ENCODE data around the gene CDH16. TPM values are rescaled to one million over a fixed set of nuclear protein-coding genes. Genes with fewer than 3 reads are reported as not detected.
"Not testable (repeated sequence)": the region's sequence is repeated elsewhere in the genome, so short reads cannot be mapped to it uniquely, and the experiment has no call there.

The CDH16 gene
- total and polyA plus RNA-seq, 7 donors, result 0.53 to 3.3 (median 0.75) TPM; not detected in 2

- WGBS, 3 donors, result 85 to 89% (median 88%) methylated on average over 10 of the region's 10 CpGs
Measured at GRCh38 chr16:66937725-66938337, 19.1 kb upstream of the CDH16 start.

DNA sequence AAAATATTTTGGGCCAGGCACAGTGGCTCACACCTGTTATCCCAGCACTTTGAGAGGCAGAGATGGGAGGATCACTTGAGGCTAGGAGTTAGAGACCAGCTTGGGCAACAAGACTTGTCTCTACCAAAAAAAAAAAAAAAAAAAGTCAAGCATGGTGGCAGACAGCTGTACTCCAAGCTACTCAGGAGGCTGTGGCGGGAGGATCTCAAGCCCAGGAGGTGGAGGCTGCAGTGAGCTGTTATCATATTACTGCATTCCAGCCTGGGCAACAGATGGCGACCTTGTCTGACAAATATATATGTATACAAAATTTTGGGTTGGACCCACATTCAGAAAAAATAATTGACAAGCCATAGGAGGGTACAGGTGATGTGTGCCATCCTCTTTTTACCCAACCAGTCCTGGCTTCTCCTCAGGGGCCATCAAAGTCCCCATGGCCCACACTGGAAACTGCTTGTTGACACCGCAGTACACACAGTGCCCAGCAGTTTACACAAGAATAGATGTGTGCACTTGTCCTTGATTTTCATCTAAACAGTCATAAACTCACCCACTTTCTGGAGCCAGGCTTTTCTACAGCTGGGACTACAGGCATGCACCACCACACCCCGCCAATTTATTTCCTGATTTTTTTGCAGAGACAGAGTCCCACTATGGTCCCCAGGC, 18.3 kb upstream of the CDH16 start:
- Histone ChIP-seq H3K27ac (peak overlapping the region; percentile 91), H3K27me3 (ENCODE audit: insufficient read depth in 3 of 3, low read length in 2 of 3) (no peaks in the 10 kb centered on the region), H3K4me1 (peaks cover 26% of the 10 kb centered on the region), H3K9me3 (no peaks in the 10 kb centered on the region), H3K36me3 (ENCODE audit: insufficient read depth in 1 of 2, low read depth in 1 of 2) (peaks cover 0 to 67% of the 10 kb centered on the region in 2 donors), H3K4me3 (peak overlapping the region; percentile 91)
- no peak for ATAC-seq
- TF ChIP-seq, protein P1, sequence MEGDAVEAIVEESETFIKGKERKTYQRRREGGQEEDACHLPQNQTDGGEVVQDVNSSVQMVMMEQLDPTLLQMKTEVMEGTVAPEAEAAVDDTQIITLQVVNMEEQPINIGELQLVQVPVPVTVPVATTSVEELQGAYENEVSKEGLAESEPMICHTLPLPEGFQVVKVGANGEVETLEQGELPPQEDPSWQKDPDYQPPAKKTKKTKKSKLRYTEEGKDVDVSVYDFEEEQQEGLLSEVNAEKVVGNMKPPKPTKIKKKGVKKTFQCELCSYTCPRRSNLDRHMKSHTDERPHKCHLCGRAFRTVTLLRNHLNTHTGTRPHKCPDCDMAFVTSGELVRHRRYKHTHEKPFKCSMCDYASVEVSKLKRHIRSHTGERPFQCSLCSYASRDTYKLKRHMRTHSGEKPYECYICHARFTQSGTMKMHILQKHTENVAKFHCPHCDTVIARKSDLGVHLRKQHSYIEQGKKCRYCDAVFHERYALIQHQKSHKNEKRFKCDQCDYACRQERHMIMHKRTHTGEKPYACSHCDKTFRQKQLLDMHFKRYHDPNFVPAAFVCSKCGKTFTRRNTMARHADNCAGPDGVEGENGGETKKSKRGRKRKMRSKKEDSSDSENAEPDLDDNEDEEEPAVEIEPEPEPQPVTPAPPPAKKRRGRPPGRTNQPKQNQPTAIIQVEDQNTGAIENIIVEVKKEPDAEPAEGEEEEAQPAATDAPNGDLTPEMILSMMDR (IDR thresholded peaks at IDR 0.05), result no peak
- WGBS, 3 donors, result 69 to 83% (median 77%) methylated on average over 4 of the region's 4 CpGs
- DNase-seq, result peak in 1 of 2 donors; percentile 22
- intact Hi-C loops (cut with DNase I), result no loop called here

More at GRCh38 chr16:66937725-66938337, 19.1 kb upstream of the CDH16 start:
- TF ChIP-seq, protein P1 (IDR thresholded peaks at IDR 0.05), result no peak
- intact Hi-C loops (cut with DNase I), result no loop called here
- DNase-seq (peak in 1 of 2 donors; percentile 27), ATAC-seq (no peak)
- H3K27ac ChIP-seq, result no peak overlapping the region
- H3K4me1 ChIP-seq, result peaks cover 22% of the 10 kb centered on the region
- H3K27me3 ChIP-seq (ENCODE audit: insufficient read depth in 3 of 3, low read length in 2 of 3), result no peaks in the 10 kb centered on the region
- H3K4me3 ChIP-seq, result peak overlapping the region; percentile 91
- peaks cover 3 to 67% of the 10 kb centered on the region in 2 donors for H3K36me3 ChIP-seq (ENCODE audit: insufficient read depth in 1 of 2, low read depth in 1 of 2)
- H3K9me3 ChIP-seq, result no peaks in the 10 kb centered on the region

DNA sequence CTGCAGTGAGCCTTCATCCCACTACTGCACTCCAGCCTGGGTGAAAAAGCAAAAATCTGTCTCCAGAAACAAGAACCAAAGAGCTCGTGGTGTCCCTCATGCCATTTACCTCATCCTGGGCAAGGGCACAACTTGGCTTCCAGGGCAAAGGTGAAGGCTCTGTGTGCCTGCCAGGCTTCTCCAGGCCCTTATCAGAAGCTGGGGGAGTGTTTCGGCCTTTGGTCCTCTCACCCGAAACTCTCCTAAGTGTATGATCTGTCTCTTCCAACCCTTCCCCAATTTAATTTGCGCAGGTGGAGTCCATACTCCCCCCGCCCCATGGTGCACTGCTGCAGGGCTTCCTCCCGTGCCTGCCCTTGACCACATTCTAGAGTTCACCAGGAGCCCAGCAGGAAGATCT, 17.8 kb upstream of the CDH16 start:
- DNase-seq (peak in 1 of 2 donors; percentile 10), ATAC-seq (no peak)
- Histone ChIP-seq H3K36me3 (ENCODE audit: insufficient read depth in 1 of 2, low read depth in 1 of 2) (peaks cover 0 to 65% of the 10 kb centered on the region in 2 donors), H3K9me3 (no peaks in the 10 kb centered on the region), H3K27ac (peak overlapping the region; percentile 91), H3K4me1 (peaks cover 28% of the 10 kb centered on the region), H3K27me3 (ENCODE audit: insufficient read depth in 3 of 3, low read length in 2 of 3) (no peaks in the 10 kb centered on the region), H3K4me3 (peak overlapping the region; percentile 91)
- intact Hi-C loops (cut with DNase I), result no loop called here
- TF ChIP-seq, protein P1 (IDR thresholded peaks at IDR 0.05), result no peak
- 55 to 69% (median 56%) methylated on average over 6 of the region's 6 CpGs for WGBS, 3 donors

GRCh38 chr16:66935314-66936011, 16.8 kb upstream of the CDH16 start, which contains the start of gene CES2:
CES2 (plus strand) TSS chr16:66935516; CDS start chr16:66935636, 120 bp downstream.
- ATAC-seq, result peak; percentile 41 to 71 (median 64)
- H3K27ac ChIP-seq, result peak within 1 kb of the TSS; percentile 91
- peak; percentile 58 to 79 for DNase-seq
- H3K4me3 ChIP-seq, result peak within 1 kb of the TSS; percentile 91
- 17 to 22% (median 20%) methylated on average over 39 to 44 of the region's 44 CpGs for WGBS, 3 donors
- H3K9me3 ChIP-seq, result no peaks in the 10 kb centered on the region
- intact Hi-C loops (cut with DNase I), result no loop called here
- H3K27me3 ChIP-seq (ENCODE audit: insufficient read depth in 3 of 3, low read length in 2 of 3), result no peaks in the 10 kb centered on the region
- peaks cover 30% of the 10 kb centered on the region for H3K4me1 ChIP-seq
- H3K36me3 ChIP-seq (ENCODE audit: insufficient read depth in 1 of 2, low read depth in 1 of 2), result peaks cover 0 to 55% of the 10 kb centered on the region in 2 donors
- TF ChIP-seq, protein P1 (IDR thresholded peaks at IDR 0.05), result no peak

DNA sequence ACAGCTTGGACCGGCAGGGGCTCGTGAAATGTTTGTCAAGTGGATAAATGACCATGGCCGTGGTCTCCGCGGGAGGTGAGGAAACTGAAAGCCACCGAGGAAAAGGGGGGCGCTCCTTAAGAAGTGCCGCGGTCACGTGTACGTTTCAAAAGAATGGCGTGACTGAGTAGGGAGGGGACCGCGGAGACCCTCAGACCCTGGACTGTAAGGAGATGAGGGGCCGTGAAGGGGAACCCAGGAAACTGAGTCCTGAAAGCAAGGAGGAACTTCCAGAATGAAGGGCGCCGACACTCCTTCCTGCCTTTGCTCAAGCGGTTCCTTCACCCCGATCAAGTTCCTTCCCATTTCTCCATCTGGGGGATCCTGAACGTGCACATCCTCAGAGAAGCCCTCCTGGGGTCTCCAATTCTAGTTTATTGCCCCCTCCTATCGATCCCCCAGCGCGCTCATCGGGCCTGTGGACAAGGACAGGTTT, 16.2 kb upstream of the CDH16 start:
- not testable (repeated sequence) for H3K27me3 ChIP-seq (ENCODE audit: insufficient read depth in 3 of 3, low read length in 2 of 3); H3K9me3 ChIP-seq; DNase-seq
- H3K4me3 ChIP-seq, result peak overlapping the region; percentile 91
- peaks cover 0 to 49% of the 10 kb centered on the region in 2 donors for H3K36me3 ChIP-seq (ENCODE audit: insufficient read depth in 1 of 2, low read depth in 1 of 2)
- H3K4me1 ChIP-seq, result peaks cover 36% of the 10 kb centered on the region
- ATAC-seq, result peak in 2 of 4 donors; percentile 0 to 1
- intact Hi-C loops (cut with DNase I), result loop anchor here in 1 of 2 donors (5.0 kb wide), 1 partner anchor 38 kb away; no protein-coding TSS in a partner anchor
- 0 to 1% (median 0%) methylated on average over 15 to 19 of the region's 24 CpGs for WGBS, 3 donors
- H3K27ac ChIP-seq, result peak overlapping the region; percentile 91

Measured in psoas muscle (tissue), 8 donors.